GM13976 (cell line): Measurements from ENCODE around the gene MIR17HG.

Experiments used
- DNase-seq: peaks from one replicate; pipeline ENCODE4 v3.0.0; 2012; ENCODE audit warnings: low spot score
- in situ Hi-C: fragments of 300-500 bp; cut with MboI; formaldehyde crosslinking; loops from one replicate; pipeline ENCODE4 v1.12.0; 2022; ENCODE audit warnings: low sequenced_read_pairs, mixed read lengths, inconsistent platforms; ENCODE audit not compliant: unreplicated experiment
- TF ChIP-seq, protein P1 (sequence below): IDR thresholded peaks from 2 replicates; pipeline ENCODE4 v1.5.1; 2012; ENCODE audit warnings: borderline replicate concordance, mild to moderate bottlenecking; ENCODE audit not compliant: insufficient read depth; ENCODE audit errors: extremely low read depth, missing control alignments, control extremely low read depth

Gene MIR17HG

DNA sequence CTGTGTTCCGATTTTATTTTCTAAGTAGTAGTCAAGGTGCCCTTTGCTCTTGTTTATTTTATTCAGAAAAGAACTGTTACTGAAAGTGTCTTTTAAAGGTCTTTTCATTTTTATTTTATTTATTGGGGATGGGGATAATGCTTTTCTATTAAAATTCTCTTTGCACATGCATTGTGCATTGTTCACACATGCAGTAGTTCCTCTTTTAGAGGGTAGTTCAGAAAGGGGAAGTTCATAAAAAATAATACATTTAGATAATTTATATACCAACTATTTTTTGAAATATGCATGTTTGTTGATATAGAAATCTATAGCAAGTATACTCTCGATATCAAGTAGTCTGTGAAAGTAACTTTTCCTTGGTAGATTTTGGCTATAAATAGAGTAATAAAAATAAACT, 54.4 kb downstream of the MIR17HG start:
- TF ChIP-seq, protein P1, sequence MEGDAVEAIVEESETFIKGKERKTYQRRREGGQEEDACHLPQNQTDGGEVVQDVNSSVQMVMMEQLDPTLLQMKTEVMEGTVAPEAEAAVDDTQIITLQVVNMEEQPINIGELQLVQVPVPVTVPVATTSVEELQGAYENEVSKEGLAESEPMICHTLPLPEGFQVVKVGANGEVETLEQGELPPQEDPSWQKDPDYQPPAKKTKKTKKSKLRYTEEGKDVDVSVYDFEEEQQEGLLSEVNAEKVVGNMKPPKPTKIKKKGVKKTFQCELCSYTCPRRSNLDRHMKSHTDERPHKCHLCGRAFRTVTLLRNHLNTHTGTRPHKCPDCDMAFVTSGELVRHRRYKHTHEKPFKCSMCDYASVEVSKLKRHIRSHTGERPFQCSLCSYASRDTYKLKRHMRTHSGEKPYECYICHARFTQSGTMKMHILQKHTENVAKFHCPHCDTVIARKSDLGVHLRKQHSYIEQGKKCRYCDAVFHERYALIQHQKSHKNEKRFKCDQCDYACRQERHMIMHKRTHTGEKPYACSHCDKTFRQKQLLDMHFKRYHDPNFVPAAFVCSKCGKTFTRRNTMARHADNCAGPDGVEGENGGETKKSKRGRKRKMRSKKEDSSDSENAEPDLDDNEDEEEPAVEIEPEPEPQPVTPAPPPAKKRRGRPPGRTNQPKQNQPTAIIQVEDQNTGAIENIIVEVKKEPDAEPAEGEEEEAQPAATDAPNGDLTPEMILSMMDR: no peak
- no peak for DNase-seq
- in situ Hi-C loops: loop anchor here (10.0 to 25.0 kb wide), 2 partner anchors 87 to 265 kb away; no protein-coding TSS in a partner anchor
